Trophoblast cell (in vitro differentiated cells and primary cell): ENCODE measurements around the gene RNF207. TPM values are rescaled to one million over a fixed set of nuclear protein-coding genes. Genes with fewer than 3 reads are reported as not detected.

Experiments used
- DNase-seq, 2 donors: peaks; one replicate each; pipeline ENCODE4 v3.0.0-alpha.2; 2016
- H2AFZ ChIP-seq: 2 replicates; pipeline ENCODE4 v1.6.1; 2013; ENCODE audit warnings: low read length, moderate library complexity, mild to moderate bottlenecking; ENCODE audit not compliant: insufficient read depth, poor library complexity
- H2AK5ac ChIP-seq: 2 replicates; pipeline ENCODE4 v1.6.1; 2013; ENCODE audit warnings: mild to moderate bottlenecking, low read length
- H2BK120ac ChIP-seq: 2 replicates; pipeline ENCODE4 v1.6.1; 2013; ENCODE audit warnings: low read length, mild to moderate bottlenecking, moderate library complexity; ENCODE audit not compliant: insufficient read depth, poor library complexity
- H2BK12ac ChIP-seq: 2 replicates; pipeline ENCODE4 v1.6.1; 2013; ENCODE audit warnings: mild to moderate bottlenecking, low read length, moderate library complexity
- H2BK5ac ChIP-seq: 2 replicates; pipeline ENCODE4 v1.6.1; 2013; ENCODE audit warnings: low read length, low read depth, moderate library complexity, mild to moderate bottlenecking; ENCODE audit not compliant: poor library complexity
- H3K14ac ChIP-seq: 2 replicates; pipeline ENCODE4 v1.6.1; 2013; ENCODE audit warnings: mild to moderate bottlenecking, low read length
- H3K18ac ChIP-seq: 2 replicates; pipeline ENCODE4 v1.6.1; 2013; ENCODE audit warnings: mild to moderate bottlenecking, low read length
- H3K23ac ChIP-seq: 2 replicates; pipeline ENCODE4 v1.6.1; 2013; ENCODE audit warnings: low read length
- H3K27ac ChIP-seq: 2 replicates; pipeline ENCODE4 v1.5.1; 2013; ENCODE audit warnings: low read depth, mild to moderate bottlenecking, inconsistent platforms, low read length, moderate library complexity
- H3K27me3 ChIP-seq: 2 replicates; pipeline ENCODE4 v1.6.1; 2013; ENCODE audit warnings: inconsistent platforms, mild to moderate bottlenecking, low read length, moderate library complexity; ENCODE audit not compliant: insufficient read depth
- H3K36me3 ChIP-seq, 2 experiments: 1 replicate in 1 of 2; 2 replicates in 1 of 2; pipeline ENCODE4 v1.6.1; 2013; ENCODE audit warnings: low read length in 2 of 2, mild to moderate bottlenecking in 2 of 2, moderate library complexity in 1 of 2; ENCODE audit not compliant: insufficient read depth in 2 of 2, control insufficient read depth in 1 of 2
- H3K4ac ChIP-seq: 2 replicates; pipeline ENCODE4 v1.6.1; 2013; ENCODE audit warnings: low read depth, mild to moderate bottlenecking, low read length, moderate library complexity
- H3K4me1 ChIP-seq, 2 experiments: 1 replicate in 1 of 2; 2 replicates in 1 of 2; pipeline ENCODE4 v1.6.1; 2013; ENCODE audit warnings: low read length in 2 of 2, mild to moderate bottlenecking in 2 of 2, moderate library complexity in 1 of 2; ENCODE audit not compliant: insufficient read depth in 2 of 2, control insufficient read depth in 1 of 2
- H3K4me2 ChIP-seq: 2 replicates; pipeline ENCODE4 v1.6.1; 2013; ENCODE audit warnings: inconsistent platforms, mild to moderate bottlenecking, low read length, moderate library complexity
- H3K4me3 ChIP-seq: 2 replicates; pipeline ENCODE4 v1.5.1; 2013; ENCODE audit warnings: mild to moderate bottlenecking, low read depth, low read length, inconsistent platforms
- H3K79me1 ChIP-seq: one replicate; pipeline ENCODE4 v1.6.1; 2013; ENCODE audit warnings: low read length
- H3K79me2 ChIP-seq: 2 replicates; pipeline ENCODE4 v1.6.1; 2013; ENCODE audit warnings: low read length, mild to moderate bottlenecking; ENCODE audit not compliant: control insufficient read depth, insufficient read depth, poor library complexity
- H3K9ac ChIP-seq: 2 replicates; pipeline ENCODE4 v1.6.1; 2013; ENCODE audit warnings: mild to moderate bottlenecking, low read length
- H3K9me3 ChIP-seq: 2 replicates; pipeline ENCODE4 v1.6.1; 2013; ENCODE audit warnings: low read depth, mild to moderate bottlenecking, control low read depth, inconsistent platforms, low read length; ENCODE audit not compliant: insufficient read depth
- H4K12ac ChIP-seq: 2 replicates; pipeline ENCODE4 v1.6.1; 2013; ENCODE audit warnings: low read depth, mild to moderate bottlenecking, low read length, moderate library complexity
- H4K8ac ChIP-seq: 2 replicates; pipeline ENCODE4 v1.6.1; 2013; ENCODE audit warnings: low read depth, mild to moderate bottlenecking, low read length, moderate library complexity
- H4K91ac ChIP-seq: one replicate; pipeline ENCODE4 v1.6.1; 2013; ENCODE audit warnings: low read depth, mild to moderate bottlenecking, low read length, moderate library complexity
- WGBS: extraction: QIAGEN DNeasy Blood & Tissue Kit; methylation state at CpG from one replicate; pipeline ENCODE4 v1.1.7; 2013; ENCODE audit warnings: missing lambda C conversion rate; ENCODE audit not compliant: insufficient read length, insufficient coverage; ENCODE audit errors: extremely low coverage; 5-methylcytosine and 5-hydroxymethylcytosine counted together
- polyA plus RNA-seq: library from polyadenylated mRNA; stranded (reverse); fragments of 200-250 nt; gene quantifications from 2 replicates; pipeline ENCODE4 v1.2.3, GENCODE V29; 2013

Gene RNF207, protein sequence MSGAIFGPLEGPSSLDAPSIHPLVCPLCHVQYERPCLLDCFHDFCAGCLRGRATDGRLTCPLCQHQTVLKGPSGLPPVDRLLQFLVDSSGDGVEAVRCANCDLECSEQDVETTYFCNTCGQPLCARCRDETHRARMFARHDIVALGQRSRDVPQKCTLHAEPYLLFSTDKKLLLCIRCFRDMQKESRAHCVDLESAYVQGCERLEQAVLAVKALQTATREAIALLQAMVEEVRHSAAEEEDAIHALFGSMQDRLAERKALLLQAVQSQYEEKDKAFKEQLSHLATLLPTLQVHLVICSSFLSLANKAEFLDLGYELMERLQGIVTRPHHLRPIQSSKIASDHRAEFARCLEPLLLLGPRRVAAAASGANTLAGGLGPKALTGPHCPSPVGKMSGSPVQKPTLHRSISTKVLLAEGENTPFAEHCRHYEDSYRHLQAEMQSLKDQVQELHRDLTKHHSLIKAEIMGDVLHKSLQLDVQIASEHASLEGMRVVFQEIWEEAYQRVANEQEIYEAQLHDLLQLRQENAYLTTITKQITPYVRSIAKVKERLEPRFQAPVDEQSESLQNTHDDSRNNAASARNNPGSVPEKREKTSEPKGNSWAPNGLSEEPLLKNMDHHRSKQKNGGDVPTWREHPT
- polyA plus RNA-seq = 2.8 and 3.9 TPM in 2 replicates

DNA sequence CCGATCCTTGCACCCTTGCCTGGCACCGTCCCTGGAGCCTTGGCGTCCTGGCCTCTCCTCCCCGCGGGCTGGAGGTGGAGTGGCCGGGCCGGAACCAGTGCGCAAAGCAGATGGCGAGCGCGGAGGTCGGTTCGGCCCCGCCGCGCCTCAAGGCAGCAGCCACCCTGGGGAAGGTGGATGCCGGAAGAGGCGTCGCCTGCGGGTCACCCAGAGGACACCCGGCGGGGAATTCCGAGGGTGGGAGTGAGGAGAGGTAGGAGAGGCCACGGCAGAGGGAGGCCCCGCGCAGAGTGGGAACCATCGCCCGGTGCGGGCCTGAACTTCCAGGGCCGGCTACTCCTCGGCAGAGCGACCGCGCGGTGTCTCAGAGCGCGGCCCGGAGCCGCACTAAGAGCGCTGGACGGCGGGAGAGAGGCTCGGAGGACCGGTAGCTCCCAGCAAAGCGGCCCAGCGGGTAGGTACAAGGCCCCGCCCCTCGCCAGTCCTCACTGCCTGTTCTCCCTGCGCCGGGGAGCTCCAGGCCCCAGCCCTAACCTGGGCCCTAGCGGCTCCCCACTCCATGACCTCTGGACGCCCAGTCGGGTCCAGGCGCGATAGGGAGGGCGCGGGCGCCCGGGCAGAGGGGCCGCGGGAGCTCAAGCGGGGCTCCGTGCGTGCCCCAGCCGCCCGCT is at the start of gene RNF207:
Gene RNF207, plus strand, starts transcription at position 271 of the 671 bp plus-strand sequence. CDS start 417 bp downstream, outside the sequence.
- no peak within 1 kb of the TSS for H2BK12ac ChIP-seq
- peak within 1 kb of the TSS; percentile 86 for H3K4me2 ChIP-seq
- H4K12ac ChIP-seq = peak within 1 kb of the TSS; percentile 78
- H3K4ac ChIP-seq = no peak within 1 kb of the TSS
- H3K4me1 ChIP-seq = peaks cover 13 to 20% of the 10 kb centered on the region in 2 experiments
- H3K4me3 ChIP-seq = peak within 1 kb of the TSS; percentile 68
- peak within 1 kb of the TSS; percentile 23 for H2BK120ac ChIP-seq
- H3K14ac ChIP-seq = peak within 1 kb of the TSS; percentile 82
- peak within 1 kb of the TSS; percentile 62 for H4K8ac ChIP-seq
- H3K9me3 ChIP-seq = peaks cover 20% of the 10 kb centered on the region
- H3K27ac ChIP-seq = peak within 1 kb of the TSS; percentile 24
- H3K79me1 ChIP-seq = peaks cover 5% of the 10 kb centered on the region
- H3K36me3 ChIP-seq = peaks cover 0 to 4% of the 10 kb centered on the region in 2 experiments
- peak within 1 kb of the TSS; percentile 75 for H3K18ac ChIP-seq
- peak within 1 kb of the TSS; percentile 45 for H3K9ac ChIP-seq
- H3K27me3 ChIP-seq = peaks cover 18% of the 10 kb centered on the region
- H4K91ac ChIP-seq = peak within 1 kb of the TSS; percentile 58
- H2AK5ac ChIP-seq = no peak within 1 kb of the TSS
- WGBS = no CpG with 5 or more reads among the region's 66 CpGs
- no peak within 1 kb of the TSS for H3K23ac ChIP-seq
- peak within 1 kb of the TSS; percentile 93 for H2AFZ ChIP-seq
- peaks cover 2% of the 10 kb centered on the region for H3K79me2 ChIP-seq
- DNase-seq = peak; percentile 86 to 94
- no peak within 1 kb of the TSS for H2BK5ac ChIP-seq

DNA sequence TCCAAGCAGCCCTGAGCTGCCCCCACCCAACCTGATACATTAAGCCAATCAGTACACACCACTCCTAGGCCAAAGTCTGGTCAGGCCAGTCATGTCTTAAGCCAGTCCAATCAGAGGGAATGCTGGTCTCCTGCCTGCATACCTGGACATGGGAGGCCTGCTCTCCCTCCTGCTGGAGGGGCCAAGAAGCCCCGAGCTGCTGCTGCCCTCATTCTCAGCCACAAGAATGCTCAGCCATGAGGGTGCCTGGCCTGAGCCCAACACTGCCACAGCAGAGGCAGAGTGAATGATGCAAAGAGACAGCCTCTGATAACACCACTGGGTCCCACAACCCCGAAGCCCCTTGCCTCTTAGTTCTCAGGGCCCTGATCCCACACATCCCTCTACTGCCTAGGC is 48.8 kb upstream of the RNF207 start:
- Histone ChIP-seq H2BK5ac (no peak overlapping the region), H3K14ac (no peak overlapping the region), H3K79me2 (no peaks in the 10 kb centered on the region), H2AK5ac (no peak overlapping the region), H2BK12ac (no peak overlapping the region), H3K9ac (no peak overlapping the region), H3K4me3 (no peak overlapping the region), H3K4me1 (peaks cover 3 to 6% of the 10 kb centered on the region in 2 experiments), H2AFZ (no peak overlapping the region), H3K27me3 (no peaks in the 10 kb centered on the region), H3K4ac (no peak overlapping the region), H3K27ac (no peak overlapping the region), H2BK120ac (no peak overlapping the region), H3K4me2 (no peak overlapping the region), H3K79me1 (no peaks in the 10 kb centered on the region), H4K91ac (no peak overlapping the region), H3K9me3 (no peaks in the 10 kb centered on the region), H4K8ac (no peak overlapping the region), H4K12ac (no peak overlapping the region), H3K18ac (no peak overlapping the region), H3K23ac (no peak overlapping the region), H3K36me3 (no peaks in the 10 kb centered on the region)
- peak; percentile 75 to 86 for DNase-seq
- no CpG with 5 or more reads among the region's 2 CpGs for WGBS

DNA sequence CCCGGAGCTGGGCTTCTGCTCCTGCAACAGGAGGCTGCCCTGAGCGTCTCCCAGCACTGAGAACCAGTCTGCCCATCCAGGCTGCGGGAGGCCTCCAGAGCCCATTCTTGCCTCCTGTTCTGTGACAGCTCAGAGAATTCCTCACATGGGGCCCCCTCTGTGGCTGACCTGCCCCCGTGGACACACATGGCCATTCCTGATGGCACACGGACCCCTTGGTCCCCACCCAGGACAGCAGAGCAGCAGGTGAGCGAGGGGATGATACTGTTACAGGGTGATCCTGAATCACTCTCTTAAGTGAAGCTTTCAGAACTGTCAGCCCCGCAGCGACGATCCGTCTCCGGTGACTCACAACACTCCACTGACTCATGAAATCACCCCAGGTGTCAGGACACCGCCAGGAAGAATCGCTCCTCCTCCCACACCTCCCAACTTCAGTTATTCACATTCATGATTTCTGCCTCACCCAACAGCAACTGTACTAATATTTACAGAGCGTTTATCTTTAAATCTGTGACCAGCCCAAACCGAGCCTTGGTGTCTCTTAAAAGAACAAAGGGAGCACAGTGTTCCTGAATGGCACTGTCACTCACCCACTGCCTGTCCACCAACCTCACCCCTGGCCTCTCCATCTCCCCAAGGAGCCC is 48.3 kb upstream of the RNF207 start:
- Histone ChIP-seq H4K12ac (no peak overlapping the region), H3K27me3 (no peaks in the 10 kb centered on the region), H3K79me1 (no peaks in the 10 kb centered on the region), H3K4ac (no peak overlapping the region), H3K9me3 (no peaks in the 10 kb centered on the region), H3K36me3 (no peaks in the 10 kb centered on the region), H3K23ac (no peak overlapping the region), H2BK5ac (no peak overlapping the region), H2BK12ac (no peak overlapping the region), H3K4me1 (peaks cover 3 to 6% of the 10 kb centered on the region in 2 experiments), H2AK5ac (no peak overlapping the region), H4K91ac (no peak overlapping the region), H3K18ac (no peak overlapping the region), H3K79me2 (no peaks in the 10 kb centered on the region), H3K27ac (no peak overlapping the region), H3K4me3 (no peak overlapping the region), H3K9ac (no peak overlapping the region), H2BK120ac (no peak overlapping the region), H3K14ac (no peak overlapping the region), H2AFZ (no peak overlapping the region), H3K4me2 (no peak overlapping the region), H4K8ac (no peak overlapping the region)
- DNase-seq = peak; percentile 85 to 93
- no CpG with 5 or more reads among the region's 15 CpGs for WGBS

DNA sequence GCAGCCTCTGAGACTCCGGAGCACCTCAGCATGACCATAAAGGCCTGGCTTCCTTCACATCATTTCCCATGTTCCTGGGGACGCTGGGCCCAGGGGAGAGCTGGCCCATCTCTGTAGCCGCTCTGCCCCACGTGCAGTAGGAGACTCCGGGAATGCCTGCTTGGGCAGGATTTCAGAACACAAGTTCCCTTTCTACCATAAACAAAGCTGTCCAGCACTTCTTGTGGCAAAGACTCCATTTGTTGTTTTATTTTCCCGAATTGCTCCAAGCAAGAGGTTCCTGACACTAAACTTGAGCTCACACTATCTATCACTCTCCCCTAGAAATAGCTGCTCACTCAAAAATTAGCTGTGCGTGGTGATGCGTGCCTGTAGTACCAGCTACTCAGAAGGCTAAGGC is 47.7 kb upstream of the RNF207 start:
- Histone ChIP-seq H4K8ac (no peak overlapping the region), H3K79me1 (no peaks in the 10 kb centered on the region), H2BK5ac (no peak overlapping the region), H3K9ac (no peak overlapping the region), H3K4me1 (peaks cover 3 to 6% of the 10 kb centered on the region in 2 experiments), H3K36me3 (no peaks in the 10 kb centered on the region), H2AK5ac (no peak overlapping the region), H3K4ac (no peak overlapping the region), H4K91ac (no peak overlapping the region), H2BK120ac (no peak overlapping the region), H3K27ac (no peak overlapping the region), H3K9me3 (no peaks in the 10 kb centered on the region), H3K27me3 (no peaks in the 10 kb centered on the region), H4K12ac (no peak overlapping the region), H3K4me3 (no peak overlapping the region), H2BK12ac (no peak overlapping the region), H3K14ac (no peak overlapping the region), H3K23ac (no peak overlapping the region), H3K4me2 (no peak overlapping the region), H2AFZ (no peak overlapping the region), H3K18ac (no peak overlapping the region), H3K79me2 (no peaks in the 10 kb centered on the region)
- DNase-seq = peak in 1 of 2 donors; percentile 1
- WGBS = no CpG with 5 or more reads among the region's 8 CpGs
